ENCODE results near the gene KCNAB1. TPM values are rescaled to one million over a fixed set of nuclear protein-coding genes. Genes with fewer than 3 reads are reported as not detected.

KCNAB1 gene
- total and polyA plus RNA-seq, 2 donors (not counting 3 experiments of a cell fraction or from before 2014, with no cell fraction given) = 0.21 TPM; not detected in 1

DNA sequence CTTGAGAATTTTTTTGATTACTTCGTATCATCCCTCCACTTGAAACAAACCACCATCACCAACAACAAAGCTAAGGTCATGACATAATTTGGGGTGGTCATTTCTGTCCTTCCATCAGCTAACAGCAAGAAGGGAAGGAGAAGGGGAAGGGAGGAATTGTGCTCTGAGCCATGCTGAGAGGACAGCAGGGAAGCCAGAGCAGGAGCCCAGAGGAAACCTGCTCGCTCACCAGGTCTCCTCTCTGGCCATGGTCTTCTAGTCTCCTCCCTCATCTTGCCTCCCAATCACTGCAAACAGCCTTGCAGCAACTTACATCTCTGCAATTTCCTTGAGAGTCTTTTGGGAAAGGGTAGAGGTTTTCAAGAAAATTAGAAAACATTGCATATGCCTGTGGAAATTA, 237.9 kb downstream of the KCNAB1 start:
- ChIA-PET POLR2A (no interaction called here), CTCF (interaction anchor here (1.1 to 1.5 kb wide), 2 partner anchors 38 to 183 kb away, joined by 3 to 4 read pairs; no protein-coding TSS in a partner anchor)
- no peaks in the 10 kb centered on the region for H3K79me2 ChIP-seq (ENCODE audit: control insufficient read depth, insufficient read depth, low read length)
- dilution Hi-C loops (cut with MboI; ENCODE audit: extremely low pct_ligation_motif_present, low sequenced_read_pairs) = no loop called here
- no peak overlapping the region for H3K27ac ChIP-seq (ENCODE audit: insufficient read depth, low read depth, low read length)
- intact Hi-C loops (cut with micrococcal nuclease) = no loop called here
- TF ChIP-seq, protein P1, sequence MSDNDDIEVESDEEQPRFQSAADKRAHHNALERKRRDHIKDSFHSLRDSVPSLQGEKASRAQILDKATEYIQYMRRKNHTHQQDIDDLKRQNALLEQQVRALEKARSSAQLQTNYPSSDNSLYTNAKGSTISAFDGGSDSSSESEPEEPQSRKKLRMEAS (IDR thresholded peaks at IDR 0.05; ENCODE audit: insufficient read depth, insufficient read length) = no peak
- no peak for TF ChIP-seq POLR2A (IDR thresholded peaks at IDR 0.05; ENCODE audit: low read depth, low read length)
- no peak for TF ChIP-seq MYC (IDR thresholded peaks at IDR 0.05; ENCODE audit: low read depth, low read length)
- no peak for TF ChIP-seq GATA2 (IDR thresholded peaks at IDR 0.05; ENCODE audit: insufficient read depth, insufficient read length, low read depth, low read length)
- TF ChIP-seq, protein P2, sequence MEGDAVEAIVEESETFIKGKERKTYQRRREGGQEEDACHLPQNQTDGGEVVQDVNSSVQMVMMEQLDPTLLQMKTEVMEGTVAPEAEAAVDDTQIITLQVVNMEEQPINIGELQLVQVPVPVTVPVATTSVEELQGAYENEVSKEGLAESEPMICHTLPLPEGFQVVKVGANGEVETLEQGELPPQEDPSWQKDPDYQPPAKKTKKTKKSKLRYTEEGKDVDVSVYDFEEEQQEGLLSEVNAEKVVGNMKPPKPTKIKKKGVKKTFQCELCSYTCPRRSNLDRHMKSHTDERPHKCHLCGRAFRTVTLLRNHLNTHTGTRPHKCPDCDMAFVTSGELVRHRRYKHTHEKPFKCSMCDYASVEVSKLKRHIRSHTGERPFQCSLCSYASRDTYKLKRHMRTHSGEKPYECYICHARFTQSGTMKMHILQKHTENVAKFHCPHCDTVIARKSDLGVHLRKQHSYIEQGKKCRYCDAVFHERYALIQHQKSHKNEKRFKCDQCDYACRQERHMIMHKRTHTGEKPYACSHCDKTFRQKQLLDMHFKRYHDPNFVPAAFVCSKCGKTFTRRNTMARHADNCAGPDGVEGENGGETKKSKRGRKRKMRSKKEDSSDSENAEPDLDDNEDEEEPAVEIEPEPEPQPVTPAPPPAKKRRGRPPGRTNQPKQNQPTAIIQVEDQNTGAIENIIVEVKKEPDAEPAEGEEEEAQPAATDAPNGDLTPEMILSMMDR (IDR thresholded peaks at IDR 0.05; ENCODE audit: extremely low read depth in 1 of 2, insufficient read depth in 1 of 2, low read depth in 1 of 2, low read length in 2 of 2) = no peak
- TF ChIP-seq JUN (IDR thresholded peaks at IDR 0.05; ENCODE audit: borderline replicate concordance, insufficient read depth, insufficient read length, low read depth) = no peak
- no peak for TF ChIP-seq POLR2AphosphoS5 (IDR thresholded peaks at IDR 0.05; ENCODE audit: insufficient read depth, low read depth, low read length)
- TF ChIP-seq EZH2 (IDR thresholded peaks at IDR 0.05; ENCODE audit: borderline replicate concordance, low read depth, low read length, severe bottlenecking) = no peak
- TF ChIP-seq FOS (IDR thresholded peaks at IDR 0.05; ENCODE audit: borderline replicate concordance, insufficient read depth, low read length) = no peak
- H3K4me3 ChIP-seq (replicated peaks in 1 of 3; ENCODE audit: insufficient read depth in 1 of 3, low read depth in 1 of 3, low read length in 3 of 3) = no peak overlapping the region
- no peaks in the 10 kb centered on the region for H3K9me1 ChIP-seq (replicated peaks; ENCODE audit: control insufficient read depth, extremely low read depth, insufficient read depth, low read length)
- H3K4me1 ChIP-seq (ENCODE audit: control insufficient read depth, extremely low read depth, insufficient read depth, low read length) = no peaks in the 10 kb centered on the region
- no peaks in the 10 kb centered on the region for H4K20me1 ChIP-seq (replicated peaks; ENCODE audit: control insufficient read depth, extremely low read depth, insufficient read depth, low read length)
- no peaks in the 10 kb centered on the region for H3K9me3 ChIP-seq (replicated peaks; ENCODE audit: control insufficient read depth, insufficient read depth, low read length)
- H3K4me2 ChIP-seq (ENCODE audit: insufficient read depth, low read length) = no peak overlapping the region
- H3K27me3 ChIP-seq (ENCODE audit: control insufficient read depth in 2 of 2, insufficient read depth in 2 of 2, low read length in 2 of 2) = no peaks in the 10 kb centered on the region
- H2AFZ ChIP-seq (ENCODE audit: low read depth, low read length) = no peak overlapping the region
- no peak overlapping the region for H3K9ac ChIP-seq (replicated peaks; ENCODE audit: extremely low read depth, insufficient read depth, low read length)
- no TSS peak for BruUV-seq (replicated peaks)
- DNase-seq (ENCODE audit: low read depth, low spot score) (no peak), FAIRE-seq (no peak)
- no peaks in the 10 kb centered on the region for H3K36me3 ChIP-seq (ENCODE audit: control insufficient read depth in 2 of 2, extremely low read depth in 1 of 2, insufficient read depth in 2 of 2, low read length in 2 of 2)

Measured in endothelial cell of umbilical vein (primary cell).